NB4 (cell line): Measurements from ENCODE around the gene BLTP3B.
"Not testable (repeated sequence)": the region's sequence is repeated elsewhere in the genome, so short reads cannot be mapped to it uniquely, and the experiment has no call there.

Experiments
- DNase-seq: peaks from one replicate; pipeline ENCODE4 v3.0.0; 2010; ENCODE audit warnings: low read depth
- H3K4me3 ChIP-seq: one replicate; pipeline ENCODE4 v1.5.1; 2011; ENCODE audit warnings: mild to moderate bottlenecking, low read depth, low read length, moderate library complexity
- MYC ChIP-seq: IDR thresholded peaks from 2 replicates; pipeline ENCODE4 v1.6.1; 2011; ENCODE audit warnings: low read depth, low read length
- POLR2A ChIP-seq: IDR thresholded peaks from 2 replicates; pipeline ENCODE4 v1.6.1; 2011; ENCODE audit warnings: mild to moderate bottlenecking; ENCODE audit not compliant: insufficient read length; ENCODE audit errors: extremely low read depth
- TF ChIP-seq, protein P1 (sequence below): IDR thresholded peaks from one replicate; pipeline ENCODE4 v1.5.1; 2012; ENCODE audit warnings: low read depth, low read length
- TF ChIP-seq, protein P2 (sequence below): IDR thresholded peaks from 2 replicates; pipeline ENCODE4 v1.6.1; 2011; ENCODE audit warnings: low read depth, low read length

The BLTP3B gene

DNA sequence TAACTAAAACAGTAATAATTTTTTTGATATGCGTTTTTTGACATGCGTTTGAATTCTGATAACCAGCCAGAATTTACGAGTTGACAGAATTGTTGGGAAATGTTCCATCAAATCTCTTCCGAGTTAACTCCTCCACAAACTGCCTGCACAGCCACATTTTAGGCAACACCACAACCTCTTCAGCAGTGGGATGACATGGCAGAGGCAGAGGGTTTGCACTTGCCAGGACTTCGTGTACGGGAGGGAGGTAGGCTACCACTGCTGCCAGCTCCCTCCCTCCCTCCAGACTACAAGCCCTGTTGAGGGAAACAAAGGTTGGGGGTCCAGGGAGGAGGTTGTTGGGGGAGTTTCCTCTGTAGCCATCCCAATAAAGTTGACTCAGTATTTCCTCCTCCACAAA, 43.4 kb upstream of the BLTP3B start:
- TF ChIP-seq, protein P1, sequence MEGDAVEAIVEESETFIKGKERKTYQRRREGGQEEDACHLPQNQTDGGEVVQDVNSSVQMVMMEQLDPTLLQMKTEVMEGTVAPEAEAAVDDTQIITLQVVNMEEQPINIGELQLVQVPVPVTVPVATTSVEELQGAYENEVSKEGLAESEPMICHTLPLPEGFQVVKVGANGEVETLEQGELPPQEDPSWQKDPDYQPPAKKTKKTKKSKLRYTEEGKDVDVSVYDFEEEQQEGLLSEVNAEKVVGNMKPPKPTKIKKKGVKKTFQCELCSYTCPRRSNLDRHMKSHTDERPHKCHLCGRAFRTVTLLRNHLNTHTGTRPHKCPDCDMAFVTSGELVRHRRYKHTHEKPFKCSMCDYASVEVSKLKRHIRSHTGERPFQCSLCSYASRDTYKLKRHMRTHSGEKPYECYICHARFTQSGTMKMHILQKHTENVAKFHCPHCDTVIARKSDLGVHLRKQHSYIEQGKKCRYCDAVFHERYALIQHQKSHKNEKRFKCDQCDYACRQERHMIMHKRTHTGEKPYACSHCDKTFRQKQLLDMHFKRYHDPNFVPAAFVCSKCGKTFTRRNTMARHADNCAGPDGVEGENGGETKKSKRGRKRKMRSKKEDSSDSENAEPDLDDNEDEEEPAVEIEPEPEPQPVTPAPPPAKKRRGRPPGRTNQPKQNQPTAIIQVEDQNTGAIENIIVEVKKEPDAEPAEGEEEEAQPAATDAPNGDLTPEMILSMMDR = no peak
- TF ChIP-seq, protein P2, sequence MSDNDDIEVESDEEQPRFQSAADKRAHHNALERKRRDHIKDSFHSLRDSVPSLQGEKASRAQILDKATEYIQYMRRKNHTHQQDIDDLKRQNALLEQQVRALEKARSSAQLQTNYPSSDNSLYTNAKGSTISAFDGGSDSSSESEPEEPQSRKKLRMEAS = no peak
- TF ChIP-seq POLR2A (no peak), MYC (no peak)
- DNase-seq = peak; percentile 71
- no peak overlapping the region for H3K4me3 ChIP-seq

DNA sequence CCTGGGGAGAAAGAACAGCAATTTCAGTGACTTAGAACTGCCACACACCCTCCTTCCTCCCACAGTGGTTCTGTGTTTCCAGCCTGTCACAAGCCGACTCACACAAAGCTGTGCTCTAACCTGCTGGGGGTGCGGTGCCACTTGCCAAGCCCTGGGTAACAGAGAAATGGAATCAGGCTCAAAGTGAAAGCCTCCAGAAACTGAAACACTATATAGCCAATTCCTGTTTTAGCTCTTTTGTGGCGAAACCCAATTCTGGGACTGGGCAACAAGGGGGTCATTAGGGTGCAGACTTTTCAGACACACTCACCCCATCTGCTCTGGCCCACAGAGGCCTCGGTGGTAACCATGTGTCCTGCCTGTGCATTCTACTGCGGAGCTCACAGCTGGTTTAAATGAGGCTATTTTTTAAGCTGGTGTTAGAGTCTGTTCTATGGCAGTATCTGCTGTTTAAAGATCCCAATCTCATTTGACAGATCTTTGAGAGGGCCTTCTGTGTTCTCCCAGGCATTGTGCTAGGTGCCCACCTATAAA, 42.8 kb upstream of the BLTP3B start:
- peak; percentile 57 for DNase-seq
- H3K4me3 ChIP-seq = no peak overlapping the region
- TF ChIP-seq MYC (no peak), POLR2A (no peak)
- TF ChIP-seq, protein P1 = no peak
- TF ChIP-seq, protein P2 = no peak

DNA sequence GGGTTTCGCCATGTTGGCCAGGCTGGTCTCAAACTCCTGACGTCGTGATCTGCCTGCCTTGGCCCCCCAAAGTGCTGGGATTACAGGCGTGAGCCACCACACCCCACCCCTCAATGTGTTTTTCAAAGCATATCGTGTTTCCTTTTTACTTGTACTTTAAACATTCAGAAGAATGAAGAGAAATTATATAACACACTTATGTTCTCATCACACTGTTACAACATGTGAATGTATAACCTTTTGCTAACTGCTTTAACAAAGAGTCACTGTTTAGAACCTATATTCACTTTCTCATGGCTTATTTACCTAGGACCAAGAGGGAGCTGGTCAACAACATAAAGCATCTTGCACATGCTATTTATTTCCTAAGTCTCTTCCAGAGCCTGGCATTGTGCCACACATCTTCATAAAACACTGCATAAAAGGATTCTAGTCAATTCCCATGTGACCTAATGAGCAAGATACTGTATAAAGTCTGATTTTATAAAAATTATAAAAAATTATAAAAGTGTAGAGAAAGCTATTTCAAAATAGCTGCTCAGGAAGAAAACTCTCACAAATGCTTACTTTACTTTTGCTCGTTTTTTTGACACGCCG, 42.0 kb upstream of the BLTP3B start:
- DNase-seq = no peak
- no peak for TF ChIP-seq MYC
- TF ChIP-seq, protein P2 = no peak
- no peak overlapping the region for H3K4me3 ChIP-seq

DNA sequence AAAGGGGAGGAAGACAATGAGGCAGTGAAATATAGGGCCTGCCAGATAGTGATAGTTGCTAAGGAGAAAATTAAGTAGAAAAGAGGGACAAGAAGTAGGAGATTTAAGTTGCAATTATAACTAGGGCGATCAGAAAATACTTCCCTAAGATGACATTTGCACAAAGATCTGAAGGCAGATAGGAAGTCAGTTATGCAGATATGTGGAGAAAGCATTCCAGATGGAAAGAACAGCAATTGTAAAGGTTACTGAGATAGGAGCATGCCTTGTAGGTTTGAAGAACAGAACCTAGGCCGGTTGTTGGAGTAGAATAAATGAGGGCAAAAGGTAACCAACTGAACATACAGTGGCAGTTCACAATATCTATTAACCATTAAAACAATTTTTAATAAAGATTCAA, 36.6 kb upstream of the BLTP3B start:
- TF ChIP-seq POLR2A = no peak
- TF ChIP-seq, protein P1 = no peak
- no peak for TF ChIP-seq MYC
- TF ChIP-seq, protein P2 = no peak
- DNase-seq = no peak
- H3K4me3 ChIP-seq = no peak overlapping the region

DNA sequence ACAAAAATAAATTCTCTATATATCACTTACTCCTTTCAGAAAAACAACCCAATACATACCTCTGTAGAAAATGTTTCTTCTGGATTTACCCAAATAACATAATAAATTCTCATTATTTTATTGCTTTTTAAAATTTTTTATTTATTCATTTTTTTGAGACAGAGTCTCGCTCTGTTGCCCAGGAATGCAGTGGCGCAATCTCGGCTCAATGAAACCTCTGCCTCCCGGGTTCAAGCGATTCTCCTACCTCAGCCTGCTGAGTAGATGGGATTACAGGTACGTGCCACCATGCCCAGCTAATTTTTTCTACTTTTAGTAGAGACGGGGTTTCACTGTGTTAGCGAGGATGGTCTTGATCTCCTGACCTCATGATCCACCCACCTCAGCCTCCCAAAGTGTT, 33.8 kb upstream of the BLTP3B start:
- not testable (repeated sequence) for H3K4me3 ChIP-seq, DNase-seq

DNA sequence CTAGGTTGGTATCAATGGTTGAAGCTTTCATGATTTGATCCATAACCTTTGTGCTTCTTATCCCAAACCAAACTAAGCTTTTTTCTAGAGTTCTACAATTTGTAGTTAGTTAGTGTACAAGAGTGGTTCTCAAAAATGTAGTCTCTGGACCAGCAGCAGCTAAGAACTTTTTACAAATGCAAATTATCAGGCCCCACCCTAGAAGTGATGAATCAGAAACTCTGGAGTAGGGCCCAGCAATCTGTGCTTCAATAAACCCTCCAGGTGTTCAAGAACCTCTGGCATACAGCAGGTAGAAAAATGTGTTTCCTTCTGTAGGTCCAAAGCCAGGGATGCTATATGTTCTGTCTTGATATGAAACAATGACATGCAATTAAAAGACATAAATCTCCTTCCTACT, 31.8 kb upstream of the BLTP3B start:
- TF ChIP-seq POLR2A = no peak
- TF ChIP-seq, protein P1 = no peak
- TF ChIP-seq MYC = no peak
- TF ChIP-seq, protein P2 = no peak
- no peak overlapping the region for H3K4me3 ChIP-seq
- no peak for DNase-seq

DNA sequence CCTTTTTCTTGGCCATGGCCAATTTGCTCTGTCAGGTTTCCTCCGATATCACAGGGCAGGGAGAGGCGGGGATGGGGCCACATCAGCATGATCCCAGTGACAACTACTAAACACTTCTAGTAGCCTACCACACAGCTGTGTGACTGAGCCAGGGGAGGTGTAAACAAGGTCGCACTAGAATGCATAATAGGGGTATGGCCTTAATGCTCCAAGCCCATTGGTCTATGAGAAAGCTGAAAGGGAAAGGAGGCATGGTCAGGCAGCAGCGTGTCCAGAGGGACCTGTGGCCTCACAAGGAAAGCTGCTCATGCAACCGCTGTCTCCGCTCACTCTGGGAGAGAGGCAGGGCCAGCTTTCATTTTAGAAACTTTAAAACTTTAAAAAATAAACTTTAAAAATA, 30.4 kb upstream of the BLTP3B start:
- no peak overlapping the region for H3K4me3 ChIP-seq
- TF ChIP-seq, protein P1 = no peak
- TF ChIP-seq POLR2A (no peak), MYC (no peak)
- TF ChIP-seq, protein P2 = no peak
- DNase-seq = no peak
